Glutamatergic neuron (in vitro differentiated cells): ENCODE data around the gene OR2F1. TPM values are rescaled to one million over a fixed set of nuclear protein-coding genes. Genes with fewer than 3 reads are reported as not detected.

Experiments
- DNase-seq: peaks from one replicate; pipeline ENCODE4 v3.0.0; 2022
- H3K27ac Mint-ChIP-seq: one replicate; pipeline ENCODE4 v1.8.0; 2020; ENCODE audit warnings: mild to moderate bottlenecking, mixed read lengths, inconsistent platforms; ENCODE audit not compliant: unreplicated experiment
- H3K27me3 Mint-ChIP-seq: one replicate; pipeline ENCODE4 v1.8.0; 2020; ENCODE audit warnings: mild to moderate bottlenecking, moderate library complexity, mixed read lengths, inconsistent platforms; ENCODE audit not compliant: unreplicated experiment
- H3K36me3 Mint-ChIP-seq: one replicate; pipeline ENCODE4 v1.8.0; 2020; ENCODE audit warnings: mild to moderate bottlenecking, mixed read lengths, inconsistent platforms; ENCODE audit not compliant: unreplicated experiment
- H3K4me1 Mint-ChIP-seq: one replicate; pipeline ENCODE4 v1.8.0; 2020; ENCODE audit warnings: mild to moderate bottlenecking, low read depth, mixed read lengths, inconsistent platforms; ENCODE audit not compliant: unreplicated experiment
- H3K4me3 Mint-ChIP-seq: one replicate; pipeline ENCODE4 v1.8.0; 2020; ENCODE audit warnings: mild to moderate bottlenecking, mixed read lengths, inconsistent platforms; ENCODE audit not compliant: unreplicated experiment
- H3K9me3 Mint-ChIP-seq: one replicate; pipeline ENCODE4 v1.8.0; 2020; ENCODE audit warnings: mild to moderate bottlenecking, moderate library complexity, mixed read lengths, inconsistent platforms; ENCODE audit not compliant: unreplicated experiment
- CTCF ChIP-seq: fragments of 200-600 bp; sonication (generic); IDR thresholded peaks from one replicate; pipeline ENCODE4 v1.5.0; 2021; ENCODE audit not compliant: partially characterized antibody, unreplicated experiment
- total RNA-seq: library from RNA; stranded (reverse); fragmentation: NEBNext Ultra II Directional; extraction: Animal tissue kit (Norgen Biotek cat#: 25700); gene quantifications from one replicate; pipeline ENCODE4 v1.2.1, GENCODE V29; 2021; ENCODE audit not compliant: unreplicated experiment

OR2F1 gene
- total RNA-seq, 1 donor from 2014 or later, result not detected

- no peak overlapping the region for H3K4me3 Mint-ChIP-seq
- no peak overlapping the region for H3K27ac Mint-ChIP-seq
- H3K4me1 Mint-ChIP-seq, result peaks cover 13% of the 10 kb centered on the region
Measured at GRCh38 chr7:143909863-143910262, 44.8 kb upstream of the OR2F1 start.

GRCh38 chr7:143910473-143911248, 44.0 kb upstream of the OR2F1 start:
- no peaks in the 10 kb centered on the region for H3K36me3 Mint-ChIP-seq
- no peak for DNase-seq
- no peaks in the 10 kb centered on the region for H3K9me3 Mint-ChIP-seq
- TF ChIP-seq CTCF, result no peak
- H3K27me3 Mint-ChIP-seq, result no peaks in the 10 kb centered on the region
- peaks cover 9% of the 10 kb centered on the region for H3K4me1 Mint-ChIP-seq
- H3K27ac Mint-ChIP-seq, result no peak overlapping the region
- H3K4me3 Mint-ChIP-seq, result no peak overlapping the region

More at GRCh38 chr7:143909863-143910262, 44.8 kb upstream of the OR2F1 start:
- no peaks in the 10 kb centered on the region for H3K9me3 Mint-ChIP-seq
- TF ChIP-seq CTCF, result no peak
- H3K36me3 Mint-ChIP-seq, result no peaks in the 10 kb centered on the region
- no peak for DNase-seq
- no peaks in the 10 kb centered on the region for H3K27me3 Mint-ChIP-seq

GRCh38 chr7:143913945-143914615, 40.6 kb upstream of the OR2F1 start:
- H3K4me3 Mint-ChIP-seq, result no peak overlapping the region
- peaks cover 9% of the 10 kb centered on the region for H3K4me1 Mint-ChIP-seq
- H3K9me3 Mint-ChIP-seq, result no peaks in the 10 kb centered on the region
- no peak overlapping the region for H3K27ac Mint-ChIP-seq
- H3K36me3 Mint-ChIP-seq, result no peaks in the 10 kb centered on the region
- no peak for TF ChIP-seq CTCF
- DNase-seq, result no peak
- H3K27me3 Mint-ChIP-seq, result no peaks in the 10 kb centered on the region

GRCh38 chr7:143914938-143915652, 39.5 kb upstream of the OR2F1 start:
- Mint-ChIP-seq H3K36me3 (no peaks in the 10 kb centered on the region), H3K27me3 (no peaks in the 10 kb centered on the region), H3K27ac (no peak overlapping the region), H3K4me3 (no peak overlapping the region), H3K4me1 (peaks cover 3% of the 10 kb centered on the region), H3K9me3 (no peaks in the 10 kb centered on the region)
- TF ChIP-seq CTCF, result no peak
- no peak for DNase-seq
